Activated T-cell treated with anti-CD3 and anti-CD28 coated beads, Interleukin-2, amount 50 U/mL, for 72 hours (primary cell): ENCODE results near the gene SLC4A5. TPM values are rescaled to one million over a fixed set of nuclear protein-coding genes. Genes with fewer than 3 reads are reported as not detected.

Source experiments
- ATAC-seq, 2 donors: fragments of 150-1000 bp; cut with Tn5 transposase; replicated peaks in 1 of 2; 2 replicates each; pipeline ENCODE4 v1.10.0; 2021; ENCODE audit warnings: moderate library complexity in 2 of 2, mild to moderate bottlenecking in 1 of 2
- DNase-seq, 2 donors: peaks; one replicate each; pipeline ENCODE4 v3.0.0; 2021 to 2022; ENCODE audit warnings: mixed read lengths in 1 of 2
- H3K27ac Mint-ChIP-seq: one replicate; pipeline ENCODE4 v1.8.0; 2022; ENCODE audit warnings: mild to moderate bottlenecking, moderate library complexity, mixed read lengths
- H3K27me3 Mint-ChIP-seq: one replicate; pipeline ENCODE4 v1.8.0; 2022; ENCODE audit warnings: low read depth, mixed read lengths
- H3K36me3 Mint-ChIP-seq, 2 donors: one replicate each; pipeline ENCODE4 v1.8.0; 2022; ENCODE audit warnings: mixed read lengths in 2 of 2, mild to moderate bottlenecking in 1 of 2; ENCODE audit not compliant: insufficient read depth in 2 of 2
- H3K4me1 Mint-ChIP-seq: one replicate; pipeline ENCODE4 v1.8.0; 2022; ENCODE audit warnings: low read depth, mixed read lengths
- H3K4me3 Mint-ChIP-seq, 2 donors: one replicate each; pipeline ENCODE4 v1.8.0; 2022; ENCODE audit warnings: mild to moderate bottlenecking in 2 of 2, mixed read lengths in 2 of 2, moderate library complexity in 2 of 2
- H3K9me3 Mint-ChIP-seq, 2 donors: one replicate each; pipeline ENCODE4 v1.8.0; 2022; ENCODE audit warnings: mixed read lengths in 2 of 2
- total RNA-seq, 2 donors: library from RNA; stranded (reverse); gene quantifications; one replicate each; pipeline ENCODE4 v1.2.3, GENCODE V29; 2022

SLC4A5 gene
- total RNA-seq, 2 donors from 2014 or later = 4.4 to 6.5 TPM

- no peak for DNase-seq
- Mint-ChIP-seq H3K9me3 (no peaks in the 10 kb centered on the region), H3K27me3 (no peaks in the 10 kb centered on the region), H3K4me1 (peaks cover 49% of the 10 kb centered on the region), H3K4me3 (peak overlapping the region; percentile 69 to 82), H3K27ac (peak overlapping the region; percentile 27), H3K36me3 (peaks cover 3 to 7% of the 10 kb centered on the region in 2 donors)
- no peak for ATAC-seq
Observed at GRCh38 chr2:74181739-74182138, 161.5 kb downstream of the SLC4A5 start.

DNA sequence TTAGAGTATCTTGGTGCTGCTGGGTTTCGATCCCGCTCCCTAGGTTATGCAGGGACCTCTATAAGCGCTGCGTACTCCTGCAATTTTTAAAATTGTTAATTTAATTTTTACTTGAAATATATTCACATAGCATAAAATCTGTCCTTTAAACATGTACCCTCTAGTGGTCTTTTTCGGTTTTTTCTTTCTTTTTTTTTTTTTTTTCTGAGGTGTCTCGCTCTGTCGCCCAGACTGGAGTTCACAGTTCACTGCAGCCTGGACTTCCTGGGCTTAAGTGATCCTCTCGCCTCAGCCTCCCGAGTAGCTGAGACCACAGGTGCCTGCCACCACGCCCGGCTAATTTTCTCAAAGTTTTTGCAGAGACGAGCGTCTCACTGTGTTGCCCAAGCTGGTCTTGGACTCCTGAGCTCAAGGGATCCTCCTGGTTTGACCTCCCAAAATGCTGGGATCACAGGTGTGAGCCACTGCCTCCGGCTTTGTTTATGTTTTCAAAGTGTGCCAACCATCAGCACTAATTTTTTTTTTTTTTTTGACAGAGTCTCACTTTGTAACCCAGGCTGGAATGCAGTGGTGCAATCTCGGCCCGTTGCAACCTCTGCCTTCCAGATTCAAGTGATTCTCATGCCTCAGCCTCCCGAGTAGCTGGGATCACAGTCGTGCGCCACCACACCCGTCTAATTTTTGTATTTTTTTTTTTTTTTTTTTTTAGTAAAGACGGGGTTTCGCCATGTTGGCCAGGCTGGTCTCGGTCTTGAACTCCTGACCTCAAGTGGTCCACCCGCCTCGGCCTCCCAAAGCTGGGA, 164.0 kb downstream of the SLC4A5 start:
- Mint-ChIP-seq H3K36me3 (peaks cover 4 to 22% of the 10 kb centered on the region in 2 donors), H3K27me3 (no peaks in the 10 kb centered on the region), H3K4me1 (peaks cover 57% of the 10 kb centered on the region), H3K4me3 (peak overlapping the region; percentile 89 to 95), H3K27ac (peak overlapping the region; percentile 91), H3K9me3 (no peaks in the 10 kb centered on the region)
- ATAC-seq (peak; percentile 7 to 21), DNase-seq (no peak)

DNA sequence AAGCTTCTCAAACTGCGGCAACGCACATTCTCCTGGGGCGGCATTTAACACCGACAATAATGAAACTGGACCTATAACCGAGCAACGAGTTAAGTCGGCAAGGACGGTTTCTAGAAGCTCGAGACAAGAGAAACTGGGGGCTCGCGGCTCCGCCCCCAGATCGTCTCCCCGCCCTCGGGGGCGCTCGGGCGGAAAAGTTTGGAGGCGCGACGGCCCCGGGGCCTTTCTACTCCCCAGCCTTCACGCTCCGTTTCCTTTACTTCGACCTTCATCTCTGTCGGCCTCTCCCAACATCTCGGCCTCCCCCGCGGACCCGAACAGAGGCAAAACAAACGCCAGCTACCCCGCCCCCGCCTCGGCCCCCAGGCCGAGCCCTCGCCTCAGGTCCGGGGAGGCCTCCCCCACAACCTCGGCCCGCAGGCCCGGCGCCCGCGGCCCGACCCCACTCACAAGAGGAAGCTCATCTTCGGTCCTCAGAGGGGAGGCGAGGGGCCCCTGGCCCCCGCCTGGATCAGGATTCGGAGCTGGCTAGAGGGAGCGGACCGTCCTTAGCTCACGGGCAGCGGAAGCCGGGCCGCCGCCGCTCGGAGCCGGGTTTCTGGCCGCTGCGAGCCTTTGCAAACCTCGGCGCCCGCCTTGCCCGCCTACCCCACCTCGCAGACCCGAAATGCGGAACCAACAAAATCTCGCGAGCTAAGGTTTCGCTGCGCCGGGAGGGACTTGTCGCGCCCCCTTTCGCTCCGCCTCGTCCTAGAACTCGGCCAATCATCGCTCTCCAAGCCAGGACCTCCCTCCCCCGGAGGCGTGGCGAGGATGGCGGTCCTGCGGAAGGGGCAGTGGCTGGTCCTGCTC, 164.8 kb downstream of the SLC4A5 start, which contains the start of gene MOB1A:
Gene MOB1A (minus strand): TSS at position 669 of the 852 bp plus-strand sequence. CDS start 205 bp downstream, at position 464.
- Mint-ChIP-seq H3K9me3 (no peaks in the 10 kb centered on the region), H3K4me1 (peaks cover 53% of the 10 kb centered on the region), H3K36me3 (peaks cover 4 to 23% of the 10 kb centered on the region in 2 donors)

GRCh38 chr2:74177696-74178095, 165.5 kb downstream of the SLC4A5 start:
- peaks cover 58% of the 10 kb centered on the region for H3K4me1 Mint-ChIP-seq
- no peaks in the 10 kb centered on the region for H3K9me3 Mint-ChIP-seq
- H3K36me3 Mint-ChIP-seq = peaks cover 4 to 23% of the 10 kb centered on the region in 2 donors
- no peak for DNase-seq
- peak overlapping the region; percentile 91 for H3K27ac Mint-ChIP-seq
- ATAC-seq = no peak
- H3K27me3 Mint-ChIP-seq = no peaks in the 10 kb centered on the region
- H3K4me3 Mint-ChIP-seq = peak overlapping the region; percentile 89 to 95

More for the DNA sequence above, 164.8 kb downstream of the SLC4A5 start, which contains the start of gene MOB1A:
- Mint-ChIP-seq H3K27me3 (no peaks in the 10 kb centered on the region), H3K4me3 (peak within 1 kb of the TSS; percentile 89 to 95), H3K27ac (peak within 1 kb of the TSS; percentile 91)
- DNase-seq (peak; percentile 99), ATAC-seq (peak; percentile 95)

DNA sequence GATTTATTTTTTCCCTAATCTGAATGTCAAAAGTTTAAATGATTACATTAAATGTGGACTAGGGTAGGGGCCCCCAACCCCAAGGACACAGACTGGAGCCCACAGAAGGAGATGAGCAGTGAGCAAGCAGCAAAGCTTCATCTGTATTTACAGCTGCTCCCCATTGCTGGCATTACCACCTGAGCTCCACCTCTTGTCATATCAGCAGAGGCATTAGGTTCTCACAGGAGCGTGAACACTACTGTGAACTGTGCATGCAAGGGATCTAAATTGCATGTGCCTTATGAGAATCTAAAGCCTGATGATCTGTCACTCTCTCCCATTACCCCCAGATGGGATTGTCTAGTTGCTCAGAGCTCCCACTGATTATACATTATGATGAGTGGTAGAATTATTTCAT, 168.3 kb downstream of the SLC4A5 start:
- no peak for DNase-seq
- H3K36me3 Mint-ChIP-seq = peaks cover 10 to 38% of the 10 kb centered on the region in 2 donors

GRCh38 chr2:74168739-74169138, 174.5 kb downstream of the SLC4A5 start:
- DNase-seq = no peak
- Mint-ChIP-seq H3K36me3 (peaks cover 20 to 46% of the 10 kb centered on the region in 2 donors), H3K27ac (peak overlapping the region; percentile 97), H3K9me3 (no peaks in the 10 kb centered on the region), H3K27me3 (no peaks in the 10 kb centered on the region), H3K4me3 (peak overlapping the region in 1 of 2 donors; percentile 79), H3K4me1 (peaks cover 42% of the 10 kb centered on the region)
- ATAC-seq = peak; percentile 65 to 79

More for the DNA sequence above, 168.3 kb downstream of the SLC4A5 start:
- H3K27me3 Mint-ChIP-seq = no peaks in the 10 kb centered on the region
- H3K27ac Mint-ChIP-seq = peak overlapping the region; percentile 95
- no peaks in the 10 kb centered on the region for H3K9me3 Mint-ChIP-seq
- no peak for ATAC-seq
- H3K4me1 Mint-ChIP-seq = peaks cover 57% of the 10 kb centered on the region
- peak overlapping the region; percentile 89 to 95 for H3K4me3 Mint-ChIP-seq

Other genes starting within 250 kb of the SLC4A5 start
- 10 to 100 TPM; 41.1 to 42.5 TPM for gene BOLA3, start 195.5 kb downstream of the SLC4A5 start, total RNA-seq
- gene MOB1A, start 164.5 kb downstream of the SLC4A5 start, total RNA-seq = 100 to 1,000 TPM; 121 to 135 TPM
- gene MTHFD2, start 144.8 kb downstream of the SLC4A5 start, total RNA-seq = 100 to 1,000 TPM; 518 to 624 TPM
- gene DCTN1, start 36.9 kb upstream of the SLC4A5 start, total RNA-seq = 10 to 100 TPM; 68.9 to 71.4 TPM
- gene C2orf81, start 78.2 kb upstream of the SLC4A5 start, total RNA-seq = 1 to 10 TPM; 3.7 to 4.9 TPM
- gene WDR54, start 78.3 kb upstream of the SLC4A5 start, total RNA-seq = 10 to 100 TPM; 67.6 to 67.9 TPM
- 1 to 10 TPM; 3.1 to 4.8 TPM for gene RTKN, start 98.5 kb upstream of the SLC4A5 start, total RNA-seq
- gene INO80B, start 111.7 kb upstream of the SLC4A5 start, total RNA-seq = 10 to 100 TPM; 39.2 to 44.1 TPM
- gene WBP1, start 115.0 kb upstream of the SLC4A5 start, total RNA-seq = 10 to 100 TPM; 65.0 to 87.7 TPM
- gene MOGS, start 122.0 kb upstream of the SLC4A5 start, total RNA-seq = 10 to 100 TPM; 64.7 to 65.1 TPM
- gene MRPL53, start 129.3 kb upstream of the SLC4A5 start, total RNA-seq = 10 to 100 TPM; 65.7 to 80.7 TPM
- 1 to 10 TPM; 9.0 to 9.5 TPM for gene CCDC142, start 139.6 kb upstream of the SLC4A5 start, total RNA-seq
- 10 to 100 TPM; 41.8 to 43.9 TPM for gene TTC31, start 139.7 kb upstream of the SLC4A5 start, total RNA-seq
- gene LBX2, start 156.2 kb upstream of the SLC4A5 start, total RNA-seq = 1 to 10 TPM; 1.2 TPM
- 10 to 100 TPM; 46.9 to 63.1 TPM for gene PCGF1, start 164.3 kb upstream of the SLC4A5 start, total RNA-seq
- 1 to 10 TPM; 1.4 to 2.4 TPM for gene TLX2, start 171.0 kb upstream of the SLC4A5 start, total RNA-seq
- 1 to 10 TPM; 1.5 to 1.9 TPM for gene DQX1, start 182.8 kb upstream of the SLC4A5 start, total RNA-seq
- 100 to 1,000 TPM; 128 to 136 TPM for gene AUP1, start 186.3 kb upstream of the SLC4A5 start, total RNA-seq
- 10 to 100 TPM; 74.3 to 84.9 TPM for gene HTRA2, start 186.5 kb upstream of the SLC4A5 start, total RNA-seq
- gene LOXL3, start 210.5 kb upstream of the SLC4A5 start, total RNA-seq = 1 to 10 TPM; 3.1 to 3.6 TPM
- gene DOK1, start 211.3 kb upstream of the SLC4A5 start, total RNA-seq = 10 to 100 TPM; 20.6 to 25.6 TPM